ENCODE measurements around the gene ITPK1.
"Not testable (repeated sequence)": the region's sequence is repeated elsewhere in the genome, so short reads cannot be mapped to it uniquely, and the experiment has no call there.

Gene ITPK1

DNA sequence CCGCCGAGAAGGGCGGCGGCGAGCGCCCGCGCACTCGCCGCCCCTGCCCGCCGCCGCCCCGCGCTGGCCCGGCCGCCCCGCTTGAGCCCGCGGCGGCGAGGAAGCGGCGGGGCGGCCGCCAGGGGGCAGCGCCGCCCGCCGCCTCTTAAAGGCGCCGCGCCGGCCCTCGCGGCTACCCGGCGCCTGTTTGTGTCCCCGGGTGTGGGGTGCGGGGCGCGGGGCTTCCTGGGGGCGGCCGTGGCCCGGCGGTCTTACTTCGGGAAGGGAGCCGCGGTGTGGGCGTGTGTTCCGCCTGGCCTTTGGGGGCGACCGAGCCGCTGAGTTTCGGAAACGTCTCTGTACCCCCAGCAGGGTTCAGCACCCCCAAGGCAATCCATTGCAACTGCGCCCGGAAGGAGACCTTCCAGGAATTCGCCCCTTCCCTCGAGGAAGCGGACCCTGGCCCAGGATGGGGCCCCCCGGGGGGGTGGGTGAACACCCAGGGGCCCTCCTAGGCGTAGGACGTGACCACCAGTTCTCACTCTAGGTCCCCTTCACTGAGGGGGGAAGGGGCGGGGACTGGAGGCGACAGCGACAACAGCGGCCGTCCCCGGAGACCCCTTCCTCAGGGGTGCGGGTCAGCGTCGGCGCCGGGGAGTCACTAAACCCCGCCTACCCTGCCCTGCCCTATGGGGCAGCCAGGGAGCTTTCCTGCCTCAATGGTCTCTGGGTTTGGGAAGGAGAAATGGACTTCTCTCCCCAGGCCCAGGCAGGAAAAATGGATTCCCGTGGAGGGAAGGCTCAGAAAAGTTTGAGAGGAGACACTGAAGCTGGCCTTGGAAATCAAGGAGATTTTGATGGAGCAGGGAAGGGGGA lies at the start of gene ITPK1:
Gene ITPK1 (minus strand): TSS at position 105 of the 855 bp plus-strand sequence. CDS start 762 bp downstream, outside the sequence.
- DNase-seq, result no peak

- DNase-seq, result no peak
These were observed 47.8 kb upstream of the ITPK1 start for GRCh38 chr14:93163564-93163963.

GRCh38 chr14:93161411-93161940 lies 45.8 kb upstream of the ITPK1 start:
- DNase-seq, result no peak

- peak; percentile 53 for DNase-seq
These were observed 44.7 kb upstream of the ITPK1 start for GRCh38 chr14:93160353-93160801.

DNA sequence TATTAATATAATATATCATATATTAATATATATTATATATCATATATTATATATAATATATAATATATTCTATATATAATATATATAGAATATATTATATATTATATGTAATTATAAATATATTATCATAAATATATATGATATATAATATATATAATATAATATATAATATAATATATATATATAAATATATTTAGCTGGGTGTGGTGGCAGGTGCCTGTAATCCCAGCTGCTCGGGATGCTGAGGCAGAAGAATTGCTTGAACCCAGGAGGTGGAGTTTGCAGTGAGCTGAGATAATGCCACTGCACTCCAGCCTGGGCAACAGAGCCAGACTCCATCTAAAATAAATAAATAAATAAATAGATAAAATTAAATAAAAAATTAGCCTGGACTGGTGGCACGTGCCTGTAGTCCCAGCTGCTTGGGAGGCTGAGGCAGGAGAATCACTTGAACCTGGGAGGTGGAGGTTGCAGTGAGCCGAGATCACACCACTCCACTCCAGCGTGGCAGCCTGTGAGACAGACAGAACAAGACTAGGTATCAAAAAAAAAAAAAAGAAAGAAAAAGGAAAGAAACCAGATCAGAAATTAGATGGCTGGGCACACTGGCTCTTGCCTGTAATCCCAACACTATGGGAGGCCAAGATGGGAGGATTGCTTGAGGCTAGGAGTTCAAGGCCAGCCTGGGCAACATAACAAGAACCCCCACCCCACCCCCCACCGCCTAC lies 44.1 kb upstream of the ITPK1 start:
- not testable (repeated sequence) for DNase-seq

DNA sequence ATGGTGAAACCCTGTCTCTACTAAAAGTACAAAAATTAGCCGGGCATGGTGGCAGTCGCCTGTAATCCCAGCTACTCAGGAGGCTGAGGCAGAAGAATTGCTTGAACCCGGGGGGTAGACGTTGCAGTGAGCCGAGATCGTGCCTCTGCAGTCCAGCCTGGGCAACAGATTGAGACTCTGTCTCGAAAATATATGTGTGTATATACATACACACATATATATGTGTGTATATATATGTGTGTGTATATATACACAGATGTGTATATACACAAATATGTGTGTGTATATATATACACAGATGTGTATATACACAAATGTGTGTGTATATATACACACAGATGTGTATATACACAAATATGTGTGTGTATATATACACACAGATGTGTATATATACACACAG lies 42.6 kb upstream of the ITPK1 start:
- not testable (repeated sequence) for DNase-seq

DNA sequence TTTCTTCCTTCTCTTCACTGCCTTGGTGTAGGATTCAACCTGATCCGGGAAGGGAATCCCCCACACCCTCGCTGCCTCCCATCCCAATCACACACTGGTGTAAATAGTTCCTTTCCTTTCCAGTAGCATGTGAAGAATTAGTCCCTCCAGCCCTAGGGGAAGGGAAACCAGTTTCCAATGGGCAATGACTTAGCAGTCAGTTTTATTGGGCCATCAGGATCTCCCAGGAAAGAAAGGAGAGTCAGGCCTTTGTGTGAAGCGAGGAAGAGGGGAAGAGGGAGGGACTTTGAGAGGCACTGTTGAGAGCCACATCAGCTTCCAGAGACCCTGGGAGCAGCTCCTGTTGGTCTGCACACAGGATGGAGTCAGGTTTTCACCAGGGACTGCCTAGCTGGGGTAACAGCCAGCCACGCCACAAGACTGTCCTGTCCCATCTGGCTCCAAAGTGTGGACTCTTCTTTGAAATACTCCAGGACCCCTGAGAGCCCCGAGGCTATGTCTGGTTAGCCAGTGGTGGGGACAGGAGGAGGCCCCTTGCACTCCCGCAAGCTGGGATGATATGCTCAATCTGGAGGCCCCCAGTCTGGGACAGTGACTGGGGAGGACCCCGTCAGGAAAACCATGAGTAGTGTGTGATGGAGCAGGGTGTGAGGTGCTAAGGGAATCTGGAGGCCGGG lies 41.1 kb upstream of the ITPK1 start:
- DNase-seq, result no peak

DNA sequence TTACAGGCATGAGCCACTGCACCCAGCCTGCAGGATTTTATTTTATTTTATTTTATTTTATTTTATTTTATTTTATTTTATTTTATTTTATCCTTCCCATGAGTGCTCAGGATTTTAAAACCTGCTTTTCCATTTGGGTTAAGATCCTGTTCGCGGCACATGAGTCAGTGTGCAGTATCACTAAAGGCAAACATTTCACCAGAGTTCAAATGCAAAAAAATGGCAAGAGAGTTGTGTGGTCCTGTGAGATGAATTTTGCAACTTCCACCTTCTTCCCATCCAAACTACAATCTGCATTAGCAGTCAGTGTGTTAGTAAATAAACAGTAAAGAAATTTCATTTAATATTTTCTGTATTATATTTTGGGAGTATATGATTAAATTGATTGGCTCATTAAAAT lies 39.9 kb upstream of the ITPK1 start:
- DNase-seq, result no peak

- DNase-seq, result no peak
These were observed 37.4 kb upstream of the ITPK1 start for GRCh38 chr14:93153121-93153520.

- no peak for DNase-seq
These were observed 34.8 kb upstream of the ITPK1 start for GRCh38 chr14:93150227-93151208.

GRCh38 chr14:93148979-93149378 lies 33.3 kb upstream of the ITPK1 start:
- DNase-seq, result no peak

DNA sequence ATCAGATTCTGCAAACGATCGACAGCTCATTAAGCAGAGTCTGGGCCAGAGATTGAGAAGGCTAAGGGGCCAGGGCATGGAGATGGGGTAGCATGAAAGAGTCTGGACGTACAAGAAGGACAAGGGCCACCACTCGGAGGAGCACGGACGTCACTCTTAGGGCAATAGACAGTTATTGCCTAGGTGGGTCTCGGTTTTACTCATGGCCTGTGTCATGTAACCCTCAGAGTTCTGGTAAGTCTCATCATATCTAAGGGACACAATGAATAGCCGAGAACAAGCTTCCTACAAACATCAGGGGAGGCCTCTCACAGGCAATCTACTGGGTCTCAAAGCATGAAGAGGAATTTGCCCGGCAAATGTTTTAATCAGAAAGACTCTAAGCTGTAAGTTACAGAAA lies 30.4 kb upstream of the ITPK1 start:
- DNase-seq, result no peak

- DNase-seq, result no peak
These were observed 27.3 kb upstream of the ITPK1 start for GRCh38 chr14:93142854-93143652.

DNA sequence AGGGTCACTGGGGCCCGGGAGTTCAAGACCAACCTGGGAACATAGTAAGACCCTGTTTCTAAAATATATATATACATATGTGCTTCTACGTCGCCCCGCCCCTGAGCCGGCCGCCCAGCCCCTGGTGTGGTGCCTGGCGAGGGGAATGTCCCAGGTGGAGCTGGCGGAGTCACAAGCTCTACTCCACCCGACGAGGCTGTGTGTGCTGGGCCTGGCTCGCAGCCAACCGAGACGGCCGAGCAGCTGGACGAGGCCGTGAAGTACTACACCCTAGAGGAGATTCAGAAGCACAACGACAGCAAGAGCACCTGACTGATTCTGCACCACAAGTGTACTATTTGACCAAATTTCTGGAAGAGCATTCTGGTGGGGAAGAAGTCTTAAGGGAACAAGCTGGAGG lies 22.1 kb upstream of the ITPK1 start:
- DNase-seq, result peak; percentile 90

- DNase-seq, result not testable (repeated sequence)
These were observed 20.8 kb upstream of the ITPK1 start for GRCh38 chr14:93136508-93136907.

DNA sequence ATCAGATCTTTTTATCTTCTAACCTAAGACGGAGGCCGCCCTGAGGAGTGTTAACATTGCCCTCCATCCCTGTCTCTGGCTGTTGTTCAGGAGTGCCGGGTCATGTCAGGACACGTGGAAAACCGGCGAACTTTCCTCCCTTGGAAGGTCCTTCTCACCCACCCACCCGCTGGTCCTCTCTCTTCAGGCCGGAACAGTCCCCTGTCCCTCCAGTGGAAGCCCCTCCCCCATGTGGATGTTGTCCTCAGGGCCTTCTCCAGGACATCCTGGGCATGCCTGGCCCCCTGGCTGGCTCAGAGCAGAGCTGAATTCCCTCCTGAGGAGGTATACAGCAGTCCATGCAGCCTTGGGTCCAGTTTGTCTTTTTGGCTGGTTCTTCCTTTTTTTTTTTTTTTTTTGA lies 20.3 kb upstream of the ITPK1 start:
- DNase-seq, result no peak

DNA sequence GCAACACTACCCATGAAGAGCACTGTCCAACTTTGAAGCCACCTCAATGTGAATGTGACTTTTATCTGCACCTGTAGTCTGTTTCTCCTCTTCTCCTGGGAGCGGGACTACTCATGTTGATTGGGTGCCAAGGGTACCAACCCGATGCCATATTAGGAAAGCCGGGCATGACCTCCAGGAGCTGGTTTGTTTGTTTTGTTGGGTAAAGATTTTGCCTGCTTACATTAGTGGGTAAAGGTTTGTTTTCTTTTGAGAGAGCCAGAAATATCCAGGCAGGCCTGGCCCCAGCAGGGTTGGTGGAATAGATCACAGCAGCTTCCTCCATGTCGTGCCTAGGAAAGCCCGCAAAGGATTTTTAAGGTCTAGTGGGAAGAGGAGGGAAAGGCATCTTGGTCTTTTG lies 19.7 kb upstream of the ITPK1 start:
- DNase-seq, result no peak

DNA sequence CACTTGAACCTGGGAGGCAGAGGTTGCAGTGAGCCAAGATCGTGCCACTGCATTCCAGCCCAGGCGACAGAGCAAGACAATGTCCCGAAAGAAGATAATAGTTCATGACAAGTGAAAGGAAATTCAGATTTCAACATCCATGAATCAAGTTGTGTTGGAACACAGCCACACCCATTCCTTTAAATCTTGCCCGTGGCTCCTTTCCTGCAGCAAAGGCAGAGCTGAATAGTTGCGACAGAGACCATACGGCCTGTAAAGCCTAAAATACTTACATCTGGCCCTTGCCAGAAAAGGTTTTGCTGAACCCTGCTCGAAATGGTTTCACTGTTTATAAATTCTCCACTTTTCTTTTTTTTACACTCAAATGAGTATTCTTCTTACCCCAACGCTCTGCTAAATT lies 17.7 kb upstream of the ITPK1 start:
- DNase-seq, result no peak

DNA sequence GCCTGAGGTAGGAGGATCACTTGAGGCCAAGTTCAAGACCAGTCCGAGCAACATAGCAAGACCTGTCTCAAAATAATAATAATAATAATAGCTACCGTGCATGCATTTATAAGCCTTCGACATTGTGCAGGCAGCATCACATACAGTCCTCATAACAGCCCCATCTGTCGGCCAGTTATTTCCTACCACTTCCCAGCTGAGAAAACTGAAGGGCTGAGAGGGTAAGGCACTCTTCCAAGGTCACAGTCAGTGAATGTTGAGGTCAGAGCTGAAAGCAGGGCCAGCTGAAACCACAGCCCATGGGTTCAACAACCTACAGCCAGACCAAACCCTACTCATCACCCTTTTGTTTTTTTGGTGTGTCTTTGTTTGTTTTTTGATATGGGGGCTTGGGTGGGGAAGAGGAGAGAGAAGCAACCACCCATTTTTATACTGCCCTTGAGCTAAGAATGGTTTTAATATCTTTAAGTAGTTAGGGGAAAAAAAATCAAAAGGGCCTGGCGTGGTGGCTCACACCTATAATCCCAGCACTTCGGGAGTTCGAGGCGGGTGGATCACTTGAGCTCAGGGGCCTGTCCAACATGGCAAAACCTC lies 16.8 kb upstream of the ITPK1 start:
- DNase-seq, result peak; percentile 45

DNA sequence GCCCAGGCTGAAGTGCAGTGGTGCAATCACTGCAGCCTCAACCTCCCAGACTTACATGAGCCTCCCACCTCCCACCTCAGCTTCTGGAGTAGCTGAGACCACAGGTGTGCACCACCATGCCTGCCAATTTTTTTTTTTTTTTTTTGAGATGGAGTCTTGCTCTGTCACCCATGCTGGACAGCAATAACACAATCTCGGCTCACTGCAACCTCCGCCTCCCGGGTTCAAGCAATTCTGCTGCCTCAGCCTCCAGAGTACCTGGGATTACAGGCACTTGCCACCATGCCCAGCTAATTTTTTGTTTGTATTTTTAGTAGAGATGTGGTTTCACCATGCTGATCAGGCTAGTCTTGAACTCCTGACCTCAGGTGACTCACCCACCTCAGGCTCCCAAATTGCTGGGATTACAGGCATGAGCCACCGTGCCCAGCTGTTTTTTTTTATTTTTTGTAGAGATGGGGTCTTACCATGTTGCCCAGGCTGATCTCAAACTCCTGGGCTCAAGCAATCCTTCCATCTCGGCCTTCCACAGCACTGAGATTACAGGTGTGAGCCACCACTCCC lies 15.6 kb upstream of the ITPK1 start:
- not testable (repeated sequence) for DNase-seq
